H1 (cell line): ENCODE data around the gene GBX1. TPM values are rescaled to one million over a fixed set of nuclear protein-coding genes. Genes with fewer than 3 reads are reported as not detected.

Source experiments
- CREB1 ChIP-seq: IDR thresholded peaks from 2 replicates; pipeline ENCODE4 v1.6.1; 2012; ENCODE audit warnings: inconsistent platforms
- EZH2 ChIP-seq: fragments of 200-600 bp; sonication (generic); IDR thresholded peaks from 2 replicates; pipeline ENCODE4 v1.7.1; 2012; ENCODE audit warnings: low read depth, mild to moderate bottlenecking, moderate library complexity, low read length, inconsistent platforms; ENCODE audit not compliant: severe bottlenecking
- KDM4A ChIP-seq: IDR thresholded peaks from one replicate; pipeline ENCODE4 v1.7.1; 2012; ENCODE audit warnings: low read depth, mild to moderate bottlenecking, moderate library complexity, low read length, inconsistent platforms; ENCODE audit not compliant: severe bottlenecking
- PHF8 ChIP-seq: fragments of 200-600 bp; sonication (generic); conservative IDR thresholded peaks from 2 replicates; pipeline ENCODE4 v1.7.1; 2012; ENCODE audit warnings: low read depth, mild to moderate bottlenecking, inconsistent platforms, low read length, moderate library complexity
- POLR2AphosphoS5 ChIP-seq: IDR thresholded peaks from 2 replicates; pipeline ENCODE4 v1.6.1; 2011; ENCODE audit warnings: low read depth, low read length
- RBBP5 ChIP-seq: IDR thresholded peaks from 2 replicates; pipeline ENCODE4 v1.7.1; 2012; ENCODE audit warnings: low read depth, mild to moderate bottlenecking, inconsistent platforms, low read length, moderate library complexity, borderline replicate concordance
- SIN3A ChIP-seq, 2 experiments: IDR thresholded peaks in 1 of 2; conservative IDR thresholded peaks in 1 of 2; 2 replicates each; pipeline ENCODE4 v1.6.1; 2011 to 2012; ENCODE audit warnings: low read length in 2 of 2, improper control_type of control experiment in 1 of 2, low read depth in 1 of 2, mild to moderate bottlenecking in 1 of 2
- polyA plus RNA-seq, 7 experiments: library from polyadenylated mRNA; depleted of rRNA in 3 of 7; stranded (reverse) in 5 of 7; unstranded in 2 of 7; fragments of >200 nt in 5 of 7; fragments of 200-250 nt in 2 of 7; gene quantifications; 1 replicate in 5 of 7; 2 replicates in 1 of 7; 4 replicates in 1 of 7; pipeline versions ENCODE4 v1.2.1 to v1.2.3, GENCODE V29; 2011 to 2013; ENCODE audit warnings: missing spikeins in 2 of 7, mixed read lengths in 2 of 7
- total RNA-seq: library from RNA; stranded (reverse); fragmentation: NEBNext Ultra II Directional; extraction: Animal tissue kit (Norgen Biotek cat#: 25700); gene quantifications from 2 replicates; pipeline ENCODE4 v1.2.1, GENCODE V29; 2021
- TF ChIP-seq, protein P1 (sequence below): IDR thresholded peaks from 2 replicates; pipeline ENCODE4 v1.6.1; 2012; ENCODE audit warnings: low read length, inconsistent platforms

GBX1 gene
- total and polyA plus RNA-seq, 2 of the 8 experiments (the other 6 are each of a cell fraction or from before 2014, with no cell fraction given) = not detected

DNA sequence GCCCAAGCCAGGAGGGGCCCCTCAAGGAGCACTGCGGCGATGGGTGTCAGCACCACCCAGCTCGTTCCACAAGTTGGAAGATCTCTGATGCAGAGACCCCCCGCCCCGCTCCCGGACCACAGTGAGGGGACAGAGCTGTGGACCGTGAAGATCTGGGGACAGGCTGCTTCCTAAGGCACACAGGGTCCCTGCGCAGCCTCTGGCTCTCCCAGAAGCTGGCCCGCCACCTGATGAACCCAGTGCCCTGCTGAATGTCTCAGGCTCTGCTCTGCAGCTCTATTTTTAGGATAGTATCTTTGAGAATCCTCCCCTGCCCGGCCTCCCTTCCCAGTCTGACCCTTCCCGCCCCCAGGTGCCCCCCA is 29.7 kb downstream of the GBX1 start (continued):
- TF ChIP-seq, protein P1, sequence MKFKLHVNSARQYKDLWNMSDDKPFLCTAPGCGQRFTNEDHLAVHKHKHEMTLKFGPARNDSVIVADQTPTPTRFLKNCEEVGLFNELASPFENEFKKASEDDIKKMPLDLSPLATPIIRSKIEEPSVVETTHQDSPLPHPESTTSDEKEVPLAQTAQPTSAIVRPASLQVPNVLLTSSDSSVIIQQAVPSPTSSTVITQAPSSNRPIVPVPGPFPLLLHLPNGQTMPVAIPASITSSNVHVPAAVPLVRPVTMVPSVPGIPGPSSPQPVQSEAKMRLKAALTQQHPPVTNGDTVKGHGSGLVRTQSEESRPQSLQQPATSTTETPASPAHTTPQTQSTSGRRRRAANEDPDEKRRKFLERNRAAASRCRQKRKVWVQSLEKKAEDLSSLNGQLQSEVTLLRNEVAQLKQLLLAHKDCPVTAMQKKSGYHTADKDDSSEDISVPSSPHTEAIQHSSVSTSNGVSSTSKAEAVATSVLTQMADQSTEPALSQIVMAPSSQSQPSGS = no peak
- no peak for TF ChIP-seq SIN3A (conservative IDR thresholded peaks at IDR 0.05 in 1 of 2, IDR thresholded peaks at IDR 0.05 in 1 of 2; ENCODE audit: low read depth in 1 of 2, low read length in 2 of 2)
- no peak for TF ChIP-seq KDM4A
- no peak for TF ChIP-seq CREB1
- no peak for TF ChIP-seq RBBP5
- TF ChIP-seq PHF8 = no peak
- no peak for TF ChIP-seq EZH2
- TF ChIP-seq POLR2AphosphoS5 = no peak
- TF ChIP-seq, all 59 proteins: peak for 0
